Measurements from ENCODE around the gene ERBB4.
A peak's percentile ranks its signal among the peaks of the same experiment; 100 is the strongest.

ERBB4 gene

DNA sequence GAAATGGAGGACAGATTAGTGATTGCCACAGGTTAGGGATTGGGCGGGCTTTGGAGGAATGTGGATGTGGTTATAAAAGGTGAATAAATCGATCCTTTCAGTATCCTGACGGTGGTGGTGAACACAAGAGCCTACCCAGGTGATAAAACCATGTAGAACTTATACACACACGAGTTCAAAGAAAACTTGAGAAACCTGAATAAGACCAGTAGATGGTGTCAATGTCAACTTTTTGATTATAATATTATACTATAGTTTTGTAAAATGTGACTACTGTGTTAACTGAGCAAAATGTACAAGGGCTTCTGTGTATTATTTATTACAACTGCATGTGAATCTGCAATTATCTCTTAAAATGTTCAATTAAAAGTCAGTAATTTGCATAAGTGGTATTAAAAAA, 136.3 kb downstream of the ERBB4 start:
- Histone ChIP-seq H3K36me3 (ENCODE audit: insufficient read depth, low read length) (no peaks in the 10 kb centered on the region), H3K9me3 (ENCODE audit: insufficient read depth, low read depth, low read length) (no peaks in the 10 kb centered on the region), H4K20me1 (ENCODE audit: insufficient read depth, low read length, poor library complexity, severe bottlenecking) (no peaks in the 10 kb centered on the region), H3K4me3 (ENCODE audit: low read length, poor library complexity, severe bottlenecking) (no peak overlapping the region), H3K4me2 (ENCODE audit: low read depth, low read length, poor library complexity, severe bottlenecking) (no peak overlapping the region), H3K4me1 (ENCODE audit: insufficient read depth, low read length, poor library complexity, severe bottlenecking) (peaks cover 2% of the 10 kb centered on the region), H3K79me2 (ENCODE audit: insufficient read depth, low read length) (no peaks in the 10 kb centered on the region), H3K9me2 (replicated peaks; ENCODE audit: low read depth, low read length) (no peaks in the 10 kb centered on the region), H2AFZ (ENCODE audit: low read length) (no peak overlapping the region), H3F3A (ENCODE audit: low read depth) (no peaks in the 10 kb centered on the region), H3K9ac (ENCODE audit: low read depth, low read length, poor library complexity, severe bottlenecking) (no peak overlapping the region), H3K27me3 (ENCODE audit: insufficient read depth, low read length, poor library complexity, severe bottlenecking) (no peaks in the 10 kb centered on the region)
- no peak for TF ChIP-seq EZH2phosphoT487 (IDR thresholded peaks at IDR 0.05; ENCODE audit: borderline replicate concordance)
- TF ChIP-seq, protein P1, sequence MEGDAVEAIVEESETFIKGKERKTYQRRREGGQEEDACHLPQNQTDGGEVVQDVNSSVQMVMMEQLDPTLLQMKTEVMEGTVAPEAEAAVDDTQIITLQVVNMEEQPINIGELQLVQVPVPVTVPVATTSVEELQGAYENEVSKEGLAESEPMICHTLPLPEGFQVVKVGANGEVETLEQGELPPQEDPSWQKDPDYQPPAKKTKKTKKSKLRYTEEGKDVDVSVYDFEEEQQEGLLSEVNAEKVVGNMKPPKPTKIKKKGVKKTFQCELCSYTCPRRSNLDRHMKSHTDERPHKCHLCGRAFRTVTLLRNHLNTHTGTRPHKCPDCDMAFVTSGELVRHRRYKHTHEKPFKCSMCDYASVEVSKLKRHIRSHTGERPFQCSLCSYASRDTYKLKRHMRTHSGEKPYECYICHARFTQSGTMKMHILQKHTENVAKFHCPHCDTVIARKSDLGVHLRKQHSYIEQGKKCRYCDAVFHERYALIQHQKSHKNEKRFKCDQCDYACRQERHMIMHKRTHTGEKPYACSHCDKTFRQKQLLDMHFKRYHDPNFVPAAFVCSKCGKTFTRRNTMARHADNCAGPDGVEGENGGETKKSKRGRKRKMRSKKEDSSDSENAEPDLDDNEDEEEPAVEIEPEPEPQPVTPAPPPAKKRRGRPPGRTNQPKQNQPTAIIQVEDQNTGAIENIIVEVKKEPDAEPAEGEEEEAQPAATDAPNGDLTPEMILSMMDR (conservative IDR thresholded peaks at IDR 0.05; ENCODE audit: low read length): peak; percentile 39

DNA sequence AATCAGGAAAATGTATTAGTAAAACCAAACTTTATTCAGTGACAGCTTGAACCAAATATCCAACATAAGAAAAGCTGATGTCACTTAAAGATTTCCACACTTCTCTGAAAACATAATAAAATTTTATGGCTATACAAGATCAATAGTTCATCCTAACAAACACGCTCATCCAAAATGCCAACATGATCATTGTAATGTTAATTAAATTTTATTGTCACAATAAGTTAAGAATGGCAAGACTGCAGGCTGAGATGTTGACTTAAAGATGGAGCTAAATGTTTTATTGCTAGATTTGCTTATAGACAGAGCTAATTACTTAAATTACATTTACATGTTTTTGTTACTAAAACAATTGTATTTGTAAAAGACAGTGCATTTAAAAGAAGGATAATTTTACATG, 140.3 kb downstream of the ERBB4 start:
- Histone ChIP-seq H3K9me3 (ENCODE audit: insufficient read depth, low read depth, low read length) (no peaks in the 10 kb centered on the region), H3K27me3 (ENCODE audit: insufficient read depth, low read length, poor library complexity, severe bottlenecking) (no peaks in the 10 kb centered on the region), H3K4me1 (ENCODE audit: insufficient read depth, low read length, poor library complexity, severe bottlenecking) (peaks cover 4% of the 10 kb centered on the region), H3K9ac (ENCODE audit: low read depth, low read length, poor library complexity, severe bottlenecking) (no peak overlapping the region), H3K9me2 (replicated peaks; ENCODE audit: low read depth, low read length) (no peaks in the 10 kb centered on the region), H3K36me3 (ENCODE audit: insufficient read depth, low read length) (no peaks in the 10 kb centered on the region), H3F3A (ENCODE audit: low read depth) (no peaks in the 10 kb centered on the region), H3K79me2 (ENCODE audit: insufficient read depth, low read length) (no peaks in the 10 kb centered on the region), H2AFZ (ENCODE audit: low read length) (no peak overlapping the region), H3K4me2 (ENCODE audit: low read depth, low read length, poor library complexity, severe bottlenecking) (no peak overlapping the region), H3K4me3 (ENCODE audit: low read length, poor library complexity, severe bottlenecking) (no peak overlapping the region), H4K20me1 (ENCODE audit: insufficient read depth, low read length, poor library complexity, severe bottlenecking) (no peaks in the 10 kb centered on the region)
- TF ChIP-seq EZH2phosphoT487 (IDR thresholded peaks at IDR 0.05; ENCODE audit: borderline replicate concordance): no peak
- TF ChIP-seq, protein P1 (conservative IDR thresholded peaks at IDR 0.05; ENCODE audit: low read length): no peak

DNA sequence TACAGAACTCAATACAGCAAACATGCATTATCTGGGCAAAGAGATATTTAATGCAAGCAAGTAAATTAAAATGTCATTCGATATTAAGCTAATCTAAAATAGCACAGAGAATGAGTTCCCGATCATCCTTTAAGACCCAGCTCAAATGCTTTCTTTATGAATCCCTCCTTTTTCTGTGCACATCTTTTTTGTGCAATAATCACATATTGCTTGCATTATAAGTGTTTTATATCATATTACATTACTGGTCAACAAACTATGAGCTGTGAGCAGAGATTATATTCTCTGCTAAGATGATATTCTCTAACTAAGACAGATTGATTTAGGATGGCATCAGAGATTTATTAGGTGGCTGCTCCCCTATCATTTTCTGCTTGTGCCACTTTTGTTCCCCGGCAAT, 146.1 kb downstream of the ERBB4 start:
- Histone ChIP-seq H3K9me2 (replicated peaks; ENCODE audit: low read depth, low read length) (no peaks in the 10 kb centered on the region), H3K9ac (ENCODE audit: low read depth, low read length, poor library complexity, severe bottlenecking) (no peak overlapping the region), H3K4me1 (ENCODE audit: insufficient read depth, low read length, poor library complexity, severe bottlenecking) (peaks cover 4% of the 10 kb centered on the region), H4K20me1 (ENCODE audit: insufficient read depth, low read length, poor library complexity, severe bottlenecking) (no peaks in the 10 kb centered on the region), H3K27me3 (ENCODE audit: insufficient read depth, low read length, poor library complexity, severe bottlenecking) (no peaks in the 10 kb centered on the region), H2AFZ (ENCODE audit: low read length) (no peak overlapping the region), H3K79me2 (ENCODE audit: insufficient read depth, low read length) (no peaks in the 10 kb centered on the region), H3F3A (ENCODE audit: low read depth) (no peaks in the 10 kb centered on the region), H3K4me3 (ENCODE audit: low read length, poor library complexity, severe bottlenecking) (no peak overlapping the region), H3K36me3 (ENCODE audit: insufficient read depth, low read length) (no peaks in the 10 kb centered on the region), H3K4me2 (ENCODE audit: low read depth, low read length, poor library complexity, severe bottlenecking) (no peak overlapping the region), H3K9me3 (ENCODE audit: insufficient read depth, low read depth, low read length) (no peaks in the 10 kb centered on the region)
- TF ChIP-seq, protein P1 (conservative IDR thresholded peaks at IDR 0.05; ENCODE audit: low read length): no peak
- no peak for TF ChIP-seq EZH2phosphoT487 (IDR thresholded peaks at IDR 0.05; ENCODE audit: borderline replicate concordance)
